Lower leg skin (tissue), 3 donors: Measurements from ENCODE around the gene GPR132.

Experiments used
- CTCF ChIP-seq, 3 donors: fragments of 450-650 bp; IDR thresholded peaks; one replicate each; pipeline ENCODE4 v1.5.1; 2016; ENCODE audit warnings: antibody characterized with exemption in 3 of 3, mild to moderate bottlenecking in 3 of 3, moderate library complexity in 2 of 3
- POLR2A ChIP-seq, 2 donors: fragments of 450-650 bp; IDR thresholded peaks; one replicate each; pipeline ENCODE4 v1.6.1; 2016 to 2017; ENCODE audit warnings: antibody characterized with exemption in 2 of 2, mild to moderate bottlenecking in 1 of 2, moderate library complexity in 1 of 2

DNA sequence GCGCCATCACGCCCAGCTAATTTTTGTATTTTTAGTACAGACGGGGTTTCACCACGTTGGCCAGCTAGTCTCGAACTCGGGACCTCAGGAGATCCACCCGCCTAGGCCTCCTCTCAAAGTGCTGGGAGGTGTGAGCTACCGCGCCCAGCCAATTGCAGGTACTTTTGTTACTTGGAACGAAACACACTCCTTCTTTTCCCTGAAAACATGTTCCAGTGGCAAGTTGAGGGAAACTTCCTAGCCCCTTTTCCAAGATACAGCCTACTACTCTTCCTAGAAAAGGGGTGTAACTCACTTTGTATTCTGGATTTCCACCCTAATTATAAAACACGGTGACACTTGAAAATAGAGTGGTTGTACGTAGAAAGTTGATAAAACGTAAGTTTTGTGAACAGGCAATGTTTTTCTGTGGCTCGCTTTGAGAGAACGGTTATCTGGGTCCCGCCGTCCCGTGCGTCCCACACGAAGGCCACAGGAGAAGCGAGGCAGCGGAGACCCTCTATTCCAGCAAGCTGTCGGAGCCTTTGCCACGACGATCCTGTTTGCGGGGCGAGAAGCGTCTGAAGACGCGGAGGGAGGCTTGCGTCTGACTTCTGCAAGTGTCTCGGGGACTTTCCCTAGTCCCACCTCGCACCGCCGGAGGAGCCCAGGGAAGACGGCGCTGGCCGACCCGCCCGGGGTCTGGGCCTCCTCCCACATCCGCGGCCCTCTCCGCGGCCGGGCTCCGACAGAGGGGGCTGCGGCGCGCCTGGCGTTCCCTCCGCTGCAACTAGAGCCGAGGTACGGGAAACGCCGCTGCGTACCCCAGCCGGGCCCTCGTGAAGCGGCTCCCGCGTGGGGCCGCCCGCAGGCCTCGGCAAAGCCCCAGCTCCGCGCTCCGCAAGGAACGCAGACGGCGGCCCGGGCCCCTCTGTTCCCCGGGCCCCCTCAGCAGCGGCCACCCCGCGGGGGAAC, 45.1 kb downstream of the GPR132 start:
- TF ChIP-seq CTCF (IDR thresholded peaks at IDR 0.05) (no peak), POLR2A (IDR thresholded peaks at IDR 0.05) (no peak)
